ENCODE results near the gene AZIN2.
"Not testable (repeated sequence)": the region's sequence is repeated elsewhere in the genome, so short reads cannot be mapped to it uniquely, and the experiment has no call there.

The AZIN2 gene

DNA sequence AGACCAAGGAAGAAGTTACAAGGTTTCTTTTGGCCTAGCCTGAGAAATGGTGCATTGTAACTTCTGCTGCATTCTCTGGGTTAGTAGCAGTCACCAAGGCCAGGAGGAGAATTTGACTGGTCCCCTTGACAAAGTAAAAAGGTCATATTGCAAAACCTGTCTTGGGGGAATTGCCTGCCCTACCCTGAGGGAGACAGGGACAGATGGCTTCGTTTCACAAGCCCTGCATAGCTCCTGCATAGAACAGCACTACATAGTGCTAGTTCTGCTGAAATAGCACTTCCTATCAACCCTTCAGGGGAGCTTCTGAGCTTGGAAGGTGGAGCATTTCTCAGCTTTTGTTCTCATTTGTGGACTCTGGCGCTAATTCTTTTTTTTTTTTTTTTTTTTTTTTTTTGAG is 23.9 kb upstream of the AZIN2 start:
- DNase-seq (ENCODE audit: low read depth, low spot score), result no peak

GRCh38 chr1:33060579-33061083 is 20.3 kb upstream of the AZIN2 start:
- peak; percentile 40 for DNase-seq (ENCODE audit: low read depth, low spot score)

- no peak for DNase-seq (ENCODE audit: low read depth, low spot score)
These were observed 19.1 kb upstream of the AZIN2 start for GRCh38 chr1:33061834-33062233.

DNA sequence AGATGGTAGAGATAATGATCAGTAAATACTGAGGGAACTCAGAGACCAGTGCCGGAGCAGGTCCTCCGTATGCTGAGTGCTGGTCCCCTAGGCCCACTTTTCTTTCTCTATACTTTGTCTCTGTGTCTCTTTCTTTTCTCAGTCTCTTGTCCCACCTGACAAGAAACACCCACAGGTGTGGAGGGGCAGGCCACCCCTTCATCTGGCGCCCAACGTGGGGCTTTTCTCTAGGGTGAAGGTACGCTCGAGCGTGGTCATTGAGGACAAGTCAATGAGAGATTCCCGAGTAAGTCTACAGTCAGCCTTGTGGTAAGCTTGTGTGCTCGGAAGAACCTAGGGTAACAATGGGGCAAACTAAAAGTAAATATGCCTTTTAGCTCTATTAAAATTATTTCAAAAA is 16.7 kb upstream of the AZIN2 start:
- DNase-seq (ENCODE audit: low read depth, low spot score), result not testable (repeated sequence)

- no peak for DNase-seq (ENCODE audit: low read depth, low spot score)
These were observed 15.7 kb upstream of the AZIN2 start for GRCh38 chr1:33065301-33065700.

GRCh38 chr1:33066477-33066876 is 14.5 kb upstream of the AZIN2 start:
- DNase-seq (ENCODE audit: low read depth, low spot score), result not testable (repeated sequence)

- DNase-seq (ENCODE audit: low read depth, low spot score), result not testable (repeated sequence)
These were observed 12.8 kb upstream of the AZIN2 start for GRCh38 chr1:33068108-33068507.

DNA sequence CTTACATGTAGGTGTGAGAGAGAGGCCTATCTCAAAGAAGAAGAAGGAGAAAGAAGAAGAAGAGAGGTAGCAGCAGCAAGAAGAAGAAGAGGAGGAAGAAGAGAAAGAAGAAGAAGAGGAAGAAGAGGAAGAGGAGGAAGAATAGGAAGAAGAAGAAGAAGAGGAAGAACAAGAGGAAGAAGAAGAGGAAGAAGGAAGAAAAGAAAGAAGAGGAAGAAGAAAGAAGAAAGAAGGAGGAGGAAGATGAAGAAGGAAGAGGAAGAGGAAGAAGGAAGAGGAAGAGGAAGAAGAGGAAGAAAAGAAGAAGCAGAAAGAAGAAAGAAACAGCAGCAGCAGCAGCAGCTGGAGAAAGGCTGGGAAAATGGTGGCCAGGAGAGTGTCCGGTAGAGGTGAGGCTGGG is 10.3 kb upstream of the AZIN2 start:
- DNase-seq (ENCODE audit: low read depth, low spot score), result no peak

DNA sequence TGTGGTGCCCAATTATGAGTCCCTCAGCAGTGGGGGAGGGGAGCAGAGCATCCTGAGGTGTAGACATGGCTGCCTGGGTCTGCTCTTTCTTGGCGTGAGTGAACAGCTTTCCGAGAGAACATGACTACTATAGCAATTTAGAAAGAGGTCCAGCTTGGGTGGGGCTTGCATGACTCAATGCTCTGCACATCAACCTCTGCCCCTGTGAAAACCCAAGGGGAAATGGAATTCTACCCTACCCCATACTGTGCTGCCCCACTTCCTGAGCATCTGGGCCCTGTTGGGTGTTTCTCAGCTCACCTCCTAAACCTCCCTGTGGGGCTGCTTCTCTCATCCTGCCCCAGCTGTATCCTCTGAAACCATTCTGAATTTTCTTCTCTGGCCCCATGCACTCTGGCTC is 8.2 kb upstream of the AZIN2 start:
- no peak for DNase-seq (ENCODE audit: low read depth, low spot score)

- DNase-seq (ENCODE audit: low read depth, low spot score), result no peak
These were observed 6.6 kb upstream of the AZIN2 start for GRCh38 chr1:33074193-33074945.

- DNase-seq (ENCODE audit: low read depth, low spot score), result no peak
These were observed 2.8 kb upstream of the AZIN2 start for GRCh38 chr1:33078030-33078591.

DNA sequence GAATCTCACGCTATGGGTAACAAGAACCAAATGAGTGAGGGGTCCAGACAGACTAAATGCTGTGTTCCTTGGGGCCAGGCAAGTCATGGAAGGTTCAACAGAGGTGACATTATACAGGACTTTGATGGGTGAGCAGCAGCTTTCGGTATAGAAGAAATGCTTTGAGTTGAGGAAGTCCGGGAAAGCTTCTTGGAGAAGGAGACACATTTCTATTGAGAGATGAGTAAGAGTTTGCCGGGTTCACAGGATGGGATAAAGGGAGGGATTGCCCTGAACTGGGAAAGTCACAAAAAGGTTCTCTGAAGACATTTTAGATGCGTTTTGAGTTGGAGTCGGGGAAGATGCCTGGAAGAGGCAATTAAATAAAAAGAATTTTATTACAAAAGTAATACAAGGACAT is 580 bp upstream of the AZIN2 start:
- no peak for DNase-seq (ENCODE audit: low read depth, low spot score)

DNA sequence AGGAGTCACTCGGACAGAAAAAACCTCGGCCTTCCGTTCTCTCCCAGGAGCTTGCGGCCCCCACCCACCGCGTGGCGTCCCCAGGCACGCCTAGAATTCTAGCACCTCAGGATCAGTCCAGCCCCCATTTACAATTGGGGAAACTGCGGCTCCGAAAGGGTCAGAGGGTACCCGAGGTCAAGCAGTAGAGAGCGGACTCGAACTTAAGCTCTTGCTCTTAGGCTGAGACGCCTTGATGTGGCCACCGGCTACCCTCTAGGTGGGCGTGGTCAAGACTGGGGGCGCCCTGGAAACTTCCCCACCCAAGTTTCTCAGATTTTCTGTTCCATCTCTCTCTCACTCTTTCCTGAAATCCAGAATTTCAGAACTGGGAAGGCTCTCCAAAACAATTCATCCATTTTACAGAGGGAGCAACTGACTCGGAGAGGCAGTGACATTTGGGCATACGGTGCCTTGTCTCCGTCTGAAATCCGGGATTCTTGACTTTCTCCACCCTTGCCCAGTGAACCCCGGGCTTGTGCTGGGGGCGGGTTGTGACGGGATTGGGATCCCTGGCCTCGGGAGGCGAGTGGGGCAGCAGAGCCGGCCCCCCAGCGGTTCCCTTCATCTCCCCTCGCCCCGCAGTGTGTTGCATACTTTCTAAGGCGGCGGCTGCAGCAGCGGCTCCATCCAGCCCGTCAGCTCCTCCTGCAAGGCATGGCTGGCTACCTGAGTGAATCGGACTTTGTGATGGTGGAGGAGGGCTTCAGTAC is 777 bp downstream of the AZIN2 start:
- DNase-seq (ENCODE audit: low read depth, low spot score), result no peak

GRCh38 chr1:33082575-33083108 is 1.7 kb downstream of the AZIN2 start:
- no peak for DNase-seq (ENCODE audit: low read depth, low spot score)

GRCh38 chr1:33085332-33085731 is 4.4 kb downstream of the AZIN2 start:
- no peak for DNase-seq (ENCODE audit: low read depth, low spot score)

- no peak for DNase-seq (ENCODE audit: low read depth, low spot score)
These were observed 5.5 kb downstream of the AZIN2 start for GRCh38 chr1:33086384-33086850.

- no peak for DNase-seq (ENCODE audit: low read depth, low spot score)
These were observed 6.7 kb downstream of the AZIN2 start for GRCh38 chr1:33087677-33088076.

GRCh38 chr1:33088119-33088906 is 7.4 kb downstream of the AZIN2 start:
- DNase-seq (ENCODE audit: low read depth, low spot score), result no peak

- no peak for DNase-seq (ENCODE audit: low read depth, low spot score)
These were observed 8.5 kb downstream of the AZIN2 start for GRCh38 chr1:33089457-33089856.

DNA sequence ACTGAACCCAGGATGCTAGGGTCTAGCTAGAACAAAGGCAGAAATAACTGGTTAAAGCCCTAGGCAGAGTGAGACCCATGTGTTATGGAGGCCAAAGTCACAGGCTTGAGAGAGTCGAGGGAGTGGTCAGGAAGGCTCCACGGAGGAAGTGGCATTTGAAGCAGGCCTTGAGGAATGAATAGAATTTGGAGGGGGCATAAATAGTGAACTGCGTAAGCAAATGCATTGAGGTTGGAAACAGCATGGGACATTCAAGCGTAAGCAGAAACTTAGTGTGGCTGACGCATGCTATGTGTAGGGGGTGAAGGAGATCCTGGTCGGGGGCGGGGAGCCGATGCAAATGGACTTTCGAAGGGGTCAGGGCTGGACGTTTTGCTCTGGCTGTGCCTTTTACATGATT is 11.5 kb downstream of the AZIN2 start:
- no peak for DNase-seq (ENCODE audit: low read depth, low spot score)

DNA sequence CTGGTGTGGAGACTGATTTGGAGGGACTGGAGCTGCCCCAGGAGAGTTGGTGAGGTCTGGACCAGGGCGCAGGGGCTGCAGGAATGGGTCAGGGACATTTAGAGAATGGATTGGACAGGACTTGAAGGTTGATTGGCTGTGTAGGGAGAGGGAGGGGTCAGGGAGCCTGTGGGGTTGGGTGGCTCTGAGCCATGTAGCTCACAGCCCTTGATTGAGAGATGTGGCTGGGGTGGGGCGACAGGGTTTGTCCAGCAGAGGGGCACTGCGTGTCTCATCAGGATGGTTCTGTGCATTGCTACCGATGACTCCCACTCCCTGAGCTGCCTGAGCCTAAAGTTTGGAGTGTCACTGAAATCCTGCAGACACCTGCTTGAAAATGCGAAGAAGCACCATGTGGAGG is 12.1 kb downstream of the AZIN2 start:
- DNase-seq (ENCODE audit: low read depth, low spot score), result no peak
